GM21717 (cell line): ENCODE results near the gene MTUS2.

Experiments used
- ATAC-seq: cut with Tn5 transposase; IDR thresholded peaks from one replicate; pipeline ENCODE4 v1.9.1; 2021; ENCODE audit warnings: mild to moderate bottlenecking, moderate library complexity; ENCODE audit not compliant: unreplicated experiment

Gene MTUS2

GRCh38 chr13:29537736-29538651 lies 717.9 kb downstream of the MTUS2 start:
- no peak for ATAC-seq

- no peak for ATAC-seq
Measured at GRCh38 chr13:29538652-29539040, 718.5 kb downstream of the MTUS2 start.

GRCh38 chr13:29539856-29540255 lies 719.7 kb downstream of the MTUS2 start:
- no peak for ATAC-seq

GRCh38 chr13:29540334-29540733 lies 720.2 kb downstream of the MTUS2 start:
- no peak for ATAC-seq

- ATAC-seq, result no peak
Measured at GRCh38 chr13:29540799-29541198, 720.7 kb downstream of the MTUS2 start.

GRCh38 chr13:29541400-29541799 lies 721.3 kb downstream of the MTUS2 start:
- ATAC-seq, result no peak

GRCh38 chr13:29542381-29542780 lies 722.2 kb downstream of the MTUS2 start:
- no peak for ATAC-seq

- peak; percentile 98 for ATAC-seq
Measured at GRCh38 chr13:29543230-29544215, 723.4 kb downstream of the MTUS2 start.

- no peak for ATAC-seq
Measured at GRCh38 chr13:29545988-29546387, 725.8 kb downstream of the MTUS2 start.

GRCh38 chr13:29546662-29547061 lies 726.5 kb downstream of the MTUS2 start:
- ATAC-seq, result no peak

GRCh38 chr13:29547153-29547552 lies 727.0 kb downstream of the MTUS2 start:
- no peak for ATAC-seq

- no peak for ATAC-seq
Measured at GRCh38 chr13:29548722-29549121, 728.6 kb downstream of the MTUS2 start.

- ATAC-seq, result no peak
Measured at GRCh38 chr13:29550430-29550988, 730.4 kb downstream of the MTUS2 start.

- no peak for ATAC-seq
Measured at GRCh38 chr13:29551214-29551613, 731.1 kb downstream of the MTUS2 start.
